Activated CD4-positive, alpha-beta T cell treated with anti-CD3 and anti-CD28 coated beads for 36 hours (primary cell): ENCODE data around the gene FDXR. TPM values are rescaled to one million over a fixed set of nuclear protein-coding genes. Genes with fewer than 3 reads are reported as not detected.
"Not testable (repeated sequence)": the region's sequence is repeated elsewhere in the genome, so short reads cannot be mapped to it uniquely, and the experiment has no call there.

Experiments
- ATAC-seq: fragments of 200-7000 bp; cut with Tn5 transposase; one replicate; pipeline ENCODE4 v1.10.0; 2021; ENCODE audit warnings: mild to moderate bottlenecking, moderate library complexity
- CTCF ChIA-PET: fragments of 350-600 bp; sonication (Branson Sonifier 250); formaldehyde crosslinking; loops from one replicate; lab custom pipeline; 2021; ENCODE audit warnings: antibody characterized with exemption; lab: Charles Lee
- POLR2A ChIA-PET: fragments of 350-600 bp; sonication (Branson Sonifier 250); formaldehyde crosslinking; loops from one replicate; lab custom pipeline; 2021; ENCODE audit warnings: antibody characterized with exemption, inconsistent platforms; lab: Charles Lee
- DNase-seq: peaks from one replicate; pipeline ENCODE4 v3.0.0-alpha.2; 2020
- H3K27ac Mint-ChIP-seq: one replicate; pipeline ENCODE4 v1.8.0; 2021; ENCODE audit warnings: mixed read lengths
- H3K27me3 Mint-ChIP-seq: one replicate; pipeline ENCODE4 v1.8.0; 2021; ENCODE audit warnings: mixed read lengths
- H3K36me3 Mint-ChIP-seq: one replicate; pipeline ENCODE4 v1.8.0; 2021; ENCODE audit warnings: low read depth, mixed read lengths
- H3K4me1 Mint-ChIP-seq: one replicate; pipeline ENCODE4 v1.8.0; 2021; ENCODE audit warnings: mixed read lengths
- H3K4me3 Mint-ChIP-seq: one replicate; pipeline ENCODE4 v1.8.0; 2021; ENCODE audit warnings: mild to moderate bottlenecking, moderate library complexity, mixed read lengths
- H3K9me3 Mint-ChIP-seq: one replicate; pipeline ENCODE4 v1.8.0; 2021; ENCODE audit warnings: low read depth, mixed read lengths
- intact Hi-C, 2 experiments: fragments of 100-400 bp; cut with DNase I in 1 of 2; cut with micrococcal nuclease in 1 of 2; formaldehyde crosslinking; loops; one replicate each; pipeline versions ENCODE4 v1.14.2 to v1.15.1; 2022 to 2024; cut with DNase I, micrococcal nuclease
- total RNA-seq, 2 experiments: library from RNA; stranded (reverse); gene quantifications; one replicate each; pipeline ENCODE4 v1.2.3, GENCODE V29; 2021

FDXR gene
- total RNA-seq, 2 experiments from 2014 or later, result 19.1 to 21.3 TPM

DNA sequence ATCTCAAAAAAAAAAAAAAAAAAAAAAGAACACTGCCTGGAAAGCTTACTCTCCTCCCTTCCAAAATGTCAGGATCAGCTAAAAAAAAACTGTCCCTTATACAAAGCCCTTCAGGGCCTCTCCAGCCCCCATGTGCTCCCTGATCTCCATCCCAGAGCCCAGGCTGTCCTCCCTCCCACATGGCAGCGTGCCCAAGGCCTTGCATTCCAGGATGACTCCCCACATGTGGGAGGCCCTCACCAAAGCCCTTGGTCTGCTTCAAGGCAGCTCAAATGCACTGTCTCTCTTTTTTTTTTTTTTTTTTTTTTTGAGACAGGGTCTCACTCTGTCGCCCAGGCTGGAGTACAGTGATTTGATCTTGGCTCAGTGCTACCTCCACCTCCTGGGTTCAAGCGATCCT, 2.3 kb downstream of the FDXR start:
- peaks cover 22% of the 10 kb centered on the region for H3K4me1 Mint-ChIP-seq
- no peaks in the 10 kb centered on the region for H3K27me3 Mint-ChIP-seq
- DNase-seq, result no peak
- H3K9me3 Mint-ChIP-seq, result no peaks in the 10 kb centered on the region
- H3K27ac Mint-ChIP-seq, result no peak overlapping the region
- ATAC-seq, result no peak
- H3K4me3 Mint-ChIP-seq, result no peak overlapping the region
- ChIA-PET CTCF (interaction anchor here (0.9 to 7.6 kb wide), 2 partner anchors 8 to 129 kb away, joined by 3 to 76 read pairs; partner anchors contain the start of gene GRIN2C), POLR2A (no interaction called here)
- intact Hi-C loops, result loop anchor here in 1 of 2 experiments (5.0 kb wide), 3 partner anchors 668 to 1558 kb away; partner anchors contain the start of genes CDC42EP4, RPL38 and UNK
- no peaks in the 10 kb centered on the region for H3K36me3 Mint-ChIP-seq

DNA sequence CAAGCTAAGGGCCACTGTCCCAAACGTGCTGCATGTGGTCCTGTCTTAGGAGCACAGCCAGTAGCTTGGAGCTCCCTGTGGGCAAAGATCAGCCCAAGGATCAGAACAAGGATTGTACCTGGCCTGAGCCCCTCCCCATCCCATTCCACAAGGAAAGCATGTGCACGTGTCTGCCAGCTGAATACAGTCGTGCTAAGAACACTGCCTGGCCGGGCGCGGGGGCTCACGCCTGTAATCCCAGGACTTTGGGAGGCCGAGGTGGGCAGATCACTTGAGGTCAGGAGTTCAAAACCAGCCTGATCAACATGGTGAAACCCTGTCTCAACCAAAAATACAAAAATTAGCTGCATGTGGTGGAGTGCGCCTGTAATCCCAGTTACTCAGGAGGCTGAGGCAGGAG, 2.8 kb downstream of the FDXR start:
- H3K27ac Mint-ChIP-seq, ATAC-seq, H3K36me3 Mint-ChIP-seq, H3K9me3 Mint-ChIP-seq, DNase-seq, H3K4me3 Mint-ChIP-seq, POLR2A ChIA-PET, H3K27me3 Mint-ChIP-seq: not testable (repeated sequence)
- intact Hi-C loops, result loop anchor here in 1 of 2 experiments (5.0 kb wide), 3 partner anchors 668 to 1558 kb away; partner anchors contain the start of genes CDC42EP4, RPL38 and UNK
- H3K4me1 Mint-ChIP-seq, result peaks cover 18% of the 10 kb centered on the region
- CTCF ChIA-PET, result interaction anchor here (0.9 kb wide), 1 partner anchor 129 kb away, joined by 3 read pairs; no protein-coding TSS in a partner anchor

DNA sequence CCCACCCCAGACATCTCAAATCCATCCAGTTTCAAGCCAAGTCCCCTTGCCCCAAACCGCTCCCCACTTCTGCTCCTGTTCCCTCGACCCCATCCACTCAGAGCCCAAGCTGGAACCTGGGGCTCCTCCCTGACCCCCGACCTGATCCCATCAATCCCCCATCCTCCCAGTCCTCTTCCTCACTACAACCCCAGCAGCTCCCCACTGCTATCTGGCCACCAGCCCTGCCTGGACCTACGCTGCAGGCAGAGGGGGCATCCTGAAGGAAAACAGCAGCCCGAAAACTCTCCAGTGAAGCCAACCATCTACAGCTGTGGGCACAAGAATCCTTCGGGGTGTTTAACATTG, 3.9 kb downstream of the FDXR start:
- POLR2A ChIA-PET, result no interaction called here
- intact Hi-C loops, result no loop called here

DNA sequence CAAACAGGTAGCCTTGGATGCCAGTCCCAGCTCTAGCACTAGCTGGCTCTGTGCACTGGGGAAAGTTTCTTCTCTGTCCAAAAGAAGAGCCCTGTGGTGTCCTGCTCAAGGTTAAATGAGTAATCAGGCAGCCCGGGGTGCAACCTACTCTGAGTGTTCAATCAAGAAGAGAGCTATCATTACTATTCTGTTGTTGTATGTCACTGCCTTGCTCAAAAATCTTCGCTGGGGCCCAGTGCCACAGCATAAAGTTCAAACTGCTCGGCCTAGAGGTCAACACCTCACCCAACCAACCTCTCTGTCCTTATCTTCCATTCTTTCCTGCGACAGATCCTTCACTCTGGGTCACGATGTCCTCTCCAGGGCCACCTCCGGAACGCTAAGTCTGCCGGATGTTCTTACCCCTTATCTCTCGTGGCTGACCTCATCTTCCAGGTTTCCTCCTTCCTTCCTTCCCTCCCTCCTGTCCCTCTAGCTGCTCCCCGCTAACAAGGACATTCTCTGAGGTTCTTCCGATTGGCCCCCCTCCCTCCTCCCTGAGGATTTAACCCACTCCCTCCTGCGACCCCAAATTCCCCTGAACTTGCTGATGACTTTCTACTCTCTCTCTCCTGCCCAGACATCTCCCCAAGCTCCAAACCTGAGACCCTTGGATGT, 4.4 kb downstream of the FDXR start:
- intact Hi-C loops, result no loop called here
- no peaks in the 10 kb centered on the region for H3K36me3 Mint-ChIP-seq

More for the DNA sequence above, 3.9 kb downstream of the FDXR start:
- CTCF ChIA-PET, result interaction anchor here (0.8 to 1.0 kb wide), 2 partner anchors 38 to 102 kb away, joined by 3 read pairs; no protein-coding TSS in a partner anchor
- Mint-ChIP-seq H3K4me3 (no peak overlapping the region), H3K27ac (no peak overlapping the region), H3K4me1 (peaks cover 14% of the 10 kb centered on the region), H3K36me3 (no peaks in the 10 kb centered on the region), H3K27me3 (no peaks in the 10 kb centered on the region), H3K9me3 (no peaks in the 10 kb centered on the region)
- no peak for ATAC-seq
- DNase-seq, result no peak

DNA sequence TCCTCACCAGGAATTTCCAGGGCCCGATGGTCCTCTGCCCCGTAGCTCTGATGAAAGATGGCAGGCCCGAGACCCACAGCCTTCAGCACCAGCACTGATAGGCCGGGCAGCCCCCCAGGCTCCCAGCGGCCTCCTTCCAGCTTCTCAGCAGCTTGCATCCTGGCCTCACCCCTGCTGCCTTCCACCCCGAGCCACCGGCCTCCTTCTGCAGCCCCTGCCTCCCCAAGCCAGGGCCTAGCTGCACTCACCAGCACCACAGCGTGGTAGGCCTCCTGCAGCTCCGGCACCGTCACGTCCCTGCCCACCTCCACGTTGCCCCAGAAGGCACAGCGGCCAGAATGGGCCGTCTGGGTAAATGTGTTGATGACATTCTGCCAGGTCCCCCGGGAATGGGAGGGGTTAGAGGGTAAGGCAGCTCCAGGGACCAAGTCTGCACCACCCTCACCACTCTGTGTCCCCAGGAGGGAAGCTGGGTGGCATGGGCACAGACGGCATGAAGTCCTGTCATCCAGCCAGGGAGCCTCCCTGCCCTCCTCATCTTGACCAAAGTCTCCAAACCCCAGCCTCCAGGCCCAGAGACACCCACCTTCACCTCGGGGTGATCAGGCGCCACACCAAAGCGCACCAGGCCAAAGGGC, 6.5 kb downstream of the FDXR start:
- Mint-ChIP-seq H3K9me3 (no peaks in the 10 kb centered on the region), H3K4me3 (no peak overlapping the region), H3K27me3 (peaks cover 6% of the 10 kb centered on the region), H3K27ac (no peak overlapping the region), H3K36me3 (no peaks in the 10 kb centered on the region), H3K4me1 (peaks cover 6% of the 10 kb centered on the region)
- ATAC-seq (no peak), DNase-seq (no peak)
- intact Hi-C loops, result no loop called here
- ChIA-PET POLR2A (no interaction called here), CTCF (interaction anchor here (0.8 to 8.4 kb wide), 11 partner anchors 10 to 225 kb away, joined by 3 to 114 read pairs (median 6); no protein-coding TSS in a partner anchor)

More for the DNA sequence above, 4.4 kb downstream of the FDXR start:
- no peaks in the 10 kb centered on the region for H3K27me3 Mint-ChIP-seq
- DNase-seq (no peak), ATAC-seq (no peak)
- peaks cover 12% of the 10 kb centered on the region for H3K4me1 Mint-ChIP-seq
- CTCF ChIA-PET, result interaction anchor here (0.8 to 8.4 kb wide), 4 partner anchors 39 to 110 kb away, joined by 3 to 114 read pairs (median 3); no protein-coding TSS in a partner anchor
- POLR2A ChIA-PET, result no interaction called here
- no peaks in the 10 kb centered on the region for H3K9me3 Mint-ChIP-seq
- H3K4me3 Mint-ChIP-seq, result no peak overlapping the region
- H3K27ac Mint-ChIP-seq, result no peak overlapping the region

DNA sequence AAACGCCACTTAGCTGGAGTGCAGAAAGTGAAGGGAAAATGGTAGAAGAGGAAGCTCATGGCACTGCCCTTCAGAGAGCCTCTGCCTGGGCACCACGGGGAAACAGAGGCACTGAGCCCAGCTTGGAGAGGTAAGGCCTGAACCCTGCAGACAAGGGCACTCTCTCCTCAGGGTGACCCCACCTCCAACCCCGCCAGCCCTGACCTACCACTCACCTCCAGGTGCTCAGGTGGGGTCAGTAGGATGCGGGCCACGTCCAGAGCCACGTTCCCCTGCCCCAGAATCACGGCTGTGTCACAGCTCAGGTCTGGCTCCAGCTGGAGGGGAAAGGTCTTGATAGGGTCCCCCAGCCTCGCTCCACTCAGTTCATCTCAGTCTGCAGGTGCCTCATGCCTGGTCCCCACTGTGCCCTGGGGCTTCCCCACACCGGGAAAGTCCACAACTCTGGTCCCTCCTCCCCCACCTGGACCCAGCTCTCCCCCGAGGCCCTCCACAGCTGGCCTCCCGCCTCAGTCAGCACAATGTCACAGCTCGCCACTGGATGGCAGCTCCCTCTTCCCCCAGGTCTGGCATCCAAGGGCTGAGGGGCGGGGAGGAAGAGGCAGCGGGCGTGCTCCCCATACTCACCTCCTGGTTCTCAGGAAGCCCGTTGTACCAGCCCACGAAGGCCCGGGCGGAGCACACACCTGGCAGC, 7.1 kb downstream of the FDXR start:
- POLR2A ChIA-PET, result interaction anchor here (0.6 kb wide), 1 partner anchor 665 kb away, joined by 3 read pairs; no protein-coding TSS in a partner anchor

DNA sequence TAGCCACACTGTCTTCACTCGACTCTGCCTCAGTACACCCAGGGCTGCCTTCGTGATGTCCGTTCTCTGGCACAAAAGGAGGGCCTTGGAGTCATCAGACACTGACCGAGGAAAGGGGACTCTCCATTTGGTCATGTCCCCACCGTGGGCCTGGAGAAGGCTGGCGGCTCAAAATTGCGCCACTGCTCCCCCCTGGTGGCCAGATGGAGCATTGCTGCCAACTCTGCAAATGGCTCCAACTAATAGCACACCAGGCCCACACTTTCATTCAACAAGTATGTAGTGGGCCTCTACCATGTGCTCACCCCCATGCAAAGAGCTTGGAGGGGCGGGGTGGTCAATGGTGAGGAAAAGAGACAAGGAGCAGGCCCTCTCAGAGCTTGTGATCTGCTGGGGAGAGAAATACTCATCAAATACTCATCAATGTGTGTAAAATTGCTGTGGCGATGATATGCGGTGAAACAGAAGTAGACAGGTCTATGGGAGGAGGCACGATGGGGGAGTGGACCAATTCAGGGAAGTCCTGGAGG, 7.9 kb downstream of the FDXR start:
- Mint-ChIP-seq H3K27me3 (peaks cover 12% of the 10 kb centered on the region), H3K4me1 (peaks cover 11% of the 10 kb centered on the region), H3K9me3 (no peaks in the 10 kb centered on the region), H3K36me3 (no peaks in the 10 kb centered on the region), H3K27ac (peak overlapping the region; percentile 39), H3K4me3 (no peak overlapping the region)
- ChIA-PET POLR2A (no interaction called here), CTCF (interaction anchor here (0.7 to 8.4 kb wide), 19 partner anchors 9 to 224 kb away, joined by 3 to 114 read pairs (median 4); partner anchors contain the start of gene FDXR)
- peak; percentile 83 for DNase-seq
- ATAC-seq, result peak; percentile 65
- intact Hi-C loops, result loop anchor here in 1 of 2 experiments (1.0 kb wide), 1 partner anchor 208 kb away; no protein-coding TSS in a partner anchor

More for the DNA sequence above, 7.1 kb downstream of the FDXR start:
- ATAC-seq (no peak), DNase-seq (no peak)
- H3K36me3 Mint-ChIP-seq, result no peaks in the 10 kb centered on the region
- intact Hi-C loops, result loop anchor here in 1 of 2 experiments (1.0 kb wide), 1 partner anchor 208 kb away; no protein-coding TSS in a partner anchor
- no peak overlapping the region for H3K4me3 Mint-ChIP-seq
- H3K4me1 Mint-ChIP-seq, result peaks cover 8% of the 10 kb centered on the region
- H3K9me3 Mint-ChIP-seq, result no peaks in the 10 kb centered on the region
- peaks cover 8% of the 10 kb centered on the region for H3K27me3 Mint-ChIP-seq
- H3K27ac Mint-ChIP-seq, result no peak overlapping the region
- CTCF ChIA-PET, result interaction anchor here (0.6 to 8.4 kb wide), 21 partner anchors 8 to 225 kb away, joined by 3 to 114 read pairs (median 4); partner anchors contain the start of gene FDXR

DNA sequence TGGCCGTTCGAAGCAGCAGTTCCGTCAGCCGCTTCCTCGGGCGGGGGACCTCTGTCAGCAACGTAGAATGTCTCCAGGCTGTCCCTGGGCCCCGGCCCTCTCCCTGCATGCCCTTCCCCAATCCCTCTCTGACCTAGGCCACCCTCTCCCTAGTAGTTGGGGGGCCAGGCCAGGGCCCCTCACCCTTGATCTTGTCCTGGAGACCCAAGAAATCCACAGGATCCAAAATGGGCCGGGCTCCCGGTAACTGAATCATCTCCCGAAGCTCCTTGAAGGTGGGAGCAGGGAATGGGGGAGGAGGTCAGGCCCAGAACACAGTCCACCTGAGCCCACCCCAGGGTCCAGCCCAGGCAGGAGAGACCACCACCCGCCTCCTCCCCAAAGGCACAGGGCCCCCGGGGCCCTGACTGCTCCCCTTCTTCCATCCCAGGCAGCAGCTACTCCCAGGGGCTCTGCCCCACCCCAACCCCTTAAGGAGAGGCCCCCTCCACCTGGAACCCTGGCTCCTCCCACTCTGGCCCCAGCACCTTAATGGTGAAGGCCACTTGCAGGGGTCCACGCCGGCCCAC, 8.4 kb downstream of the FDXR start:
- DNase-seq, result no peak
- H3K27ac Mint-ChIP-seq, result no peak overlapping the region
- H3K9me3 Mint-ChIP-seq, result no peaks in the 10 kb centered on the region
- no peak for ATAC-seq
- ChIA-PET POLR2A (no interaction called here), CTCF (interaction anchor here (0.6 to 8.4 kb wide), 11 partner anchors 10 to 298 kb away, joined by 3 to 114 read pairs (median 5); partner anchors contain the start of genes FDXR and RAB37)
- peaks cover 11% of the 10 kb centered on the region for H3K4me1 Mint-ChIP-seq
- no peak overlapping the region for H3K4me3 Mint-ChIP-seq
- no peaks in the 10 kb centered on the region for H3K36me3 Mint-ChIP-seq
- peaks cover 12% of the 10 kb centered on the region for H3K27me3 Mint-ChIP-seq
- intact Hi-C loops, result no loop called here

DNA sequence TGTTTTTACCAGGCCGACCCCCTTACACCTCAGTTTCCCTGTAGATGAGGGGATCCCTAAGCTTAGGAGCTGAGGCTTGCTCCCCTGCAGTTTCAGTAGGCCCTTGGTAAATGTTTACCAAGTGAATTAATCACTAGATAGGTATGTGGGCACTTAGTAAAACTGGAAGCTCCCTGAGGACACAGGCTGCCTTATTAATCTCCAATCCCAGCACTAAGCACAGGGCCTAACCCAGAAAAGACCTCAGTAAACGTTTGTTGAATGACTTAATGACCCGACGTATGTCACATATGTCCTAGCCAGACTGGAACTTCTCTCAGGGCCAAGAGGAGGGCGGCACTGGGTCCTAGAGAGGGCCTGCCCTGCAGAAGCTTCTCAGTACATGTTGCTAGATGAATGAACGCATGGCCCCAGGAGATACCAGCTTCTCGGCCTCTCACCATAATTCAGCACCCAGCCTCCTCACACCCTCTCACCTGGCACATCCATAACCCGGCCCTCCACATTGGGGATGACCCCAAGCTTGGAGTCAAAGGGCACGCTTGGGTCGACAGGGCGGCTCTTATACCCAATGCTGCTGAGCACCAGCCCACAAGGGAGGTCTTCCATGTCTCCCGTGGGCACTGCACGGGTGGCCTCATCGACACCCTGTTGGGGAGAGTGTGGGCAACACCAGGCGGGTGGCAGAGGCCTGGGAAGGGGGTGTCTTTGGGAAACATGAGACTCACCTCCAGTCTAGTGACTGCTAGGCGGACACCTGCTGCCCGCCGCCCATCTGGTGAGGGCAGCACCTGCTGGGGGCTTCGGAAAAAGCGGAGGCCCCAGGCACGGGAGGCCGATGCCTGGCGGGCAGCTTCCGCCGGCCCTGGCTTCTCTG, 9.1 kb downstream of the FDXR start:
- Mint-ChIP-seq H3K4me1 (peaks cover 13% of the 10 kb centered on the region), H3K27me3 (peaks cover 18% of the 10 kb centered on the region), H3K9me3 (no peaks in the 10 kb centered on the region), H3K27ac (no peak overlapping the region), H3K4me3 (no peak overlapping the region), H3K36me3 (no peaks in the 10 kb centered on the region)
- ATAC-seq (no peak), DNase-seq (no peak)
- POLR2A ChIA-PET, result no interaction called here
- intact Hi-C loops, result loop anchor here (2.0 kb wide), 2 partner anchors 21 to 207 kb away; no protein-coding TSS in a partner anchor
- CTCF ChIA-PET, result interaction anchor here (0.6 to 8.4 kb wide), 11 partner anchors 11 to 368 kb away, joined by 3 to 114 read pairs (median 7); partner anchors contain the start of genes FDXR and RAB37
